Superior temporal gyrus (tissue), 1 donor: ENCODE results near the gene RASSF5.
"Not testable (repeated sequence)": the region's sequence is repeated elsewhere in the genome, so short reads cannot be mapped to it uniquely, and the experiment has no call there.

Source experiments
- DNase-seq: peaks from one replicate; pipeline ENCODE4 v3.0.0-alpha.2; 2016; ENCODE audit errors: extremely low spot score

The RASSF5 gene

GRCh38 chr1:206476591-206476990, 30.7 kb upstream of the RASSF5 start:
- DNase-seq, result no peak

DNA sequence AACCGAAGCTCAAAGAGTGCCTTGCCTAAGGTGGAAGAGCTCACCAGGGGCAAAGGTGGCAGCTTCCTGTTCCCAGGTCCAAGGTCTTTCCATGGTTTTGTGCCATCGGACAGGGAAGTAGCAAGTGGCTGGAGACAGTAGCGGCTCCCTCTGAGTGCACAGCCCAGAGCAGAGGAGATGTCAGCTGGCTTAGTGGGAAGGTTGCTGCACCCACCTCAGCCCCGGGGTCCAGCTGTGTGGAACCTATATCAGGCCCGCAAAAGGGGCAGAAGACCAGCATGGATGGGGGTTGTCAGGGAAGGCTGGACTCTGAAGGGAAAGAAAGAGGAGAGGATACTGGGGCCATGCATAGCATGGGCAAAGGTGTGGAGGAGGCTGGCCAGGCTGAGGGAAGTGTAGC, 30.2 kb upstream of the RASSF5 start:
- no peak for DNase-seq

DNA sequence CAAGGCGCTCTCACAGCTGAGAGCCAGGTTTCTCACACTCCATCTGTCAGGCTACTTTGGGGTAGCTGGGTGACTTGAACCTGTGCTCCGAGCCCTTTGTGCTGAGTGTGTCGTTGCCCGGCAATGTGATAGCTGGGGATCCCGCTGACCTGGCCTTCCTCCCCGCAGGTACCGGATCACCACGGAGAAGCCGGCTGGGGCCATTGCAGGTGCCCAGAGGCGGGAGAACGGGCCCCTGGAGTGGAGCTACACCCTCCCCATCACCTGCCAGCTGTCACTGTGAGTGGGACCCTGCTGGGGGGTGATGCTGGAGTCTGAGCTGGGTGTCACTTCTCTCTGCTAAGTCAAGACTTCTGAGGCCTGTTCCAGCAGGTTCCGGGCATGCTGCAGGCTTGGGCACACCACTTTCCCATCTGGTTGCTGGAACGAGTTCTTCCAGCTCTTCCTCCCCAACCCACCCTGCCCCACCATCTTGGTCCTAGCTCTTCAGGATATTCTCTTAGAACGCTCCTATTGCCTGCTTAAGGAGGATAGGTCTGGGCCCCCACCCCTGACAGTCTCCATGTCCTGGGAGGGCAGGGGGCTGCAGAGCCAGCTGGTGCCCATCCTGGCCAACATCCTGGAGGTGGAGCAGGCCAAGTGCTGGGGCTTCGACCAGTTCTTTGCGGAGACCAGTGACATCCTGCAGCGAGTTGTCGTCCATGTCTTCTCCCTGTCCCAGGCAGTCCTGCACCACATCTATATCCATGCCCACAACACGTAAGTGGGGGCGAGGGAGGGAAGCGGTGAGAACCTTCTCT, 29.6 kb upstream of the RASSF5 start:
- DNase-seq, result no peak

DNA sequence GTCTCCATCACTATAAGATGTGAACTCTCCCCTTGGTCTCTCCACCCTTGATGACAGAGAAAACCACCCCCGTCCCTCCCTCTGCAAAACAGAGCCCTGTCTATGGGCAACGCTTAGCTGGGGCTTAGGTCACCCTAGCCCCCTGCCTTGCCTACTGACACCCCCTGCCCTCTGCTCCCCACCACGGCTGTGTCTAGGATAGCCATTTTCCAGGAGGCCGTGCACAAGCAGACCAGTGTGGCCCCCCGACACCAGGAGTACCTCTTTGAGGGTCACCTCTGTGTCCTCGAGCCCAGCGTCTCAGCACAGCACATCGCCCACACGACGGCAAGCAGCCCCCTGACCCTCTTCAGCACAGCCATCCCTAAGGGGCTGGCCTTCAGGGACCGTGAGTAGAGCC, 28.6 kb upstream of the RASSF5 start:
- DNase-seq, result no peak

- peak; percentile 84 for DNase-seq
Measured at GRCh38 chr1:206479183-206480125, 27.9 kb upstream of the RASSF5 start.

- no peak for DNase-seq
Measured at GRCh38 chr1:206480211-206480610, 27.1 kb upstream of the RASSF5 start.

GRCh38 chr1:206482611-206483010, 24.7 kb upstream of the RASSF5 start:
- DNase-seq, result no peak

DNA sequence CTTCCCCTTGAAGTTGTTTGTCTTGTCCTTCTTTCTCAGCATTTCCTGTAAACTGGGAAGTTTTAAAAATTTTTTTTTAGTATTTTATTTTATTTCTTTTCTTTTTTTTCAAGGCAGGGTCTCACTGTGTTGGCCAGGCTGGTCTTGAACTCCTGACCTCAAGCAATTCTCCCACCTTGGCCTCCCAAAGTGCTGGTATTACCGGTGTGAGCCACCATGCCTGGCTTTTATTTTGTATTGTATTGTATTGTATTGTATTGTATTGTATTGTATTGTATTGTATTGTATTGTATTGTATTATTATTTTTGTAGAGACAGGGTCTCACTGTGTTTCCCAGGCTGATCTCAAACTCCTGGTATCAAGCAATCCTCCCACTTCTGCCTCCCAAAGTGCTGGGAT, 23.5 kb upstream of the RASSF5 start:
- DNase-seq, result not testable (repeated sequence)

DNA sequence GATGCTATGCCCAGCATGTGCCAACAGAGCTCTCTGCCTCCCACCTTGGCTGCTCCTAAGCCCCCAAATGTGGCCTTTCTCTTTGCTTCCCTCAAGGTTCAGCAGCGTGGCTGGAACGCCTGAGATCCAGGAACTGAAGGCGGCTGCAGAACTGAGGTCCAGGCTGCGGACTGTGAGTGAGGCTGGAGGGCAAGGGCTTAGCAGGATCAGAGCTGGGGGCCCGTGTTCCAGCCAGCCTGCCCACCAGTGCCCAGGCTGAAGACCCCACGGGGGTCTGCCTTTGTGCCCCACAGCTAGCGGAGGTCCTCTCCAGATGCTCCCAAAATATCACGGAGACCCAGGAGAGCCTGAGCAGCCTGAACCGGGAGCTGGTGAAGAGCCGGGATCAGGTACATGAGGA, 22.4 kb upstream of the RASSF5 start:
- no peak for DNase-seq

- DNase-seq, result no peak
Measured at GRCh38 chr1:206486995-206487788, 20.1 kb upstream of the RASSF5 start.

- no peak for DNase-seq
Measured at GRCh38 chr1:206487970-206488369, 19.4 kb upstream of the RASSF5 start.

DNA sequence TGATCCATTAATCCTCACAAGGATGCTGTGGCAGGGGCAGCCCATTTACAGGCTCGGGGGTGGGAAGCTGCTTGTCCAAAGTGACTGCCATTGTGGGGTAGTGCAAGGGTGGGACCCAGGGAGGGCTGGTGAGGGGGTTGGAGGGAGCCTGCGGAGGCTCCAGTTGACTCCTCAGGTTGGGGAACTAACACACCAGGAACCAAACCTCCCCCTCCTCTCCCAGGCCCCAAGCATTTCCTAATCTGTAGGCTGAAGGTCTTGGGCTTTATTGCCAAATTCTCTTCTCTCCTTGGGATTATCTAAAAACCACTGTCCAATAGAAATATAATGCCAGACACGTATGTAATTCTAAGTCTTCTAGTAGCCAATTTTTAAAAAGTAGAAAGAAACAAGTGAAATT, 18.9 kb upstream of the RASSF5 start:
- DNase-seq, result no peak

DNA sequence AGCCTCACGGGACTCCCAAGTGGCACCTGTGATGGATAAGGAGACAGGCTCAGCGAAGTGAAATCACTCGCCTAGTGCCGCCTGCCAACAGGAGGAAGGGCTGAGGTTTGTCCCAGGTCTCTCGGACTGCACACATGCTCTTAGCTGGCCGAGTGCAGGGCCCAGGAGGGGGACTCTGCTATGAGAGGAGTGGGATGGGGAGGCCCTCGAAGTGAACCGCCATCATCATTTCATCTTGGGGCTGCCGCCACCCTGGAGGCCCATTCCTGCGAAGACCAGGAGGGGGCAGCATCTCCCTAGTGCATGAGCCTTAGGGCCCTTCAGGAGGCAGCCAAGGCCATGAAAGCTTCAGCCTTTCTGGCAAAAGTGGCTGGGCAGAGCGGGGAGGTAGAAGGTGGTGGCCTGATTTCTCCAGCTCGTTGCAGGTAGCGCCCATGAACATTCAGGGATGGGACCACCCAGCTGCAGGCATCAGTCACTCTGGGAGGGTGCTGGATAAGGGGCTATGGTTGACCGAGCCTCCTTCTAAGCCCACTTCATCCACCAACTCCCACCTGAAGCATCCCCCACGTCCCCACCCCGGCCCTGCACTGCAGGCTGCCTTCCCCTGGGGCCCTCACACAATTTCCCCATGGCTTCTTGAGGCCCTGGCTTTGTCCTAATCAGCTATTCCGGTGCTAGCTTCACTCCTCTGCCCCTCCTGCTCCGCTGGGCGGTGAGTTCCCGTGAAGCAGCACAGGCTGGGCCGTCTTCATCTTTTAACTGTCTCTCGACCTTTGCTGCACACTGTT, 17.2 kb upstream of the RASSF5 start:
- DNase-seq, result peak; percentile 80

- no peak for DNase-seq
Measured at GRCh38 chr1:206490771-206491405, 16.4 kb upstream of the RASSF5 start.

- no peak for DNase-seq
Measured at GRCh38 chr1:206491616-206492015, 15.7 kb upstream of the RASSF5 start.

DNA sequence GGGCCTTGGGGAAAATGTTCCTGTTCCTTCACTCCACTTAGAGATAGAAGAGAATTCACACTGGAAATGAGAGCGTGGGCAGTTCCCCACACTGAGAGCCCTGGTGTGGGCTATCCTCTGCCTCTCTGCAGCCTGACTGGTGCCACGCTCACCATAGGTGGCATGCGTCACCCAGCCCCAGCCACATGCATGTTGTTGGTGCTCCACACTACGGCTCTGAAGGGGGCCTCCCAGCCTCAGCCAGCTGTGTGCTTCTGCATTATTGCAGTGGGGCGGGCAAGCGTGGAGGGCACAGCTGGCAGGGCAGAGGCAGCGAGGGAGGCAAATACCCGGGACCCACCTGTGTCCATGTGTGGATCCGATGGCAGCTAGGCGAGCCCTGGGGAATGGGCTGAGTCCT, 14.7 kb upstream of the RASSF5 start:
- no peak for DNase-seq

GRCh38 chr1:206493279-206493678, 14.1 kb upstream of the RASSF5 start:
- no peak for DNase-seq

GRCh38 chr1:206495011-206495461, 12.3 kb upstream of the RASSF5 start:
- no peak for DNase-seq

- no peak for DNase-seq
Measured at GRCh38 chr1:206495493-206496046, 11.8 kb upstream of the RASSF5 start.

DNA sequence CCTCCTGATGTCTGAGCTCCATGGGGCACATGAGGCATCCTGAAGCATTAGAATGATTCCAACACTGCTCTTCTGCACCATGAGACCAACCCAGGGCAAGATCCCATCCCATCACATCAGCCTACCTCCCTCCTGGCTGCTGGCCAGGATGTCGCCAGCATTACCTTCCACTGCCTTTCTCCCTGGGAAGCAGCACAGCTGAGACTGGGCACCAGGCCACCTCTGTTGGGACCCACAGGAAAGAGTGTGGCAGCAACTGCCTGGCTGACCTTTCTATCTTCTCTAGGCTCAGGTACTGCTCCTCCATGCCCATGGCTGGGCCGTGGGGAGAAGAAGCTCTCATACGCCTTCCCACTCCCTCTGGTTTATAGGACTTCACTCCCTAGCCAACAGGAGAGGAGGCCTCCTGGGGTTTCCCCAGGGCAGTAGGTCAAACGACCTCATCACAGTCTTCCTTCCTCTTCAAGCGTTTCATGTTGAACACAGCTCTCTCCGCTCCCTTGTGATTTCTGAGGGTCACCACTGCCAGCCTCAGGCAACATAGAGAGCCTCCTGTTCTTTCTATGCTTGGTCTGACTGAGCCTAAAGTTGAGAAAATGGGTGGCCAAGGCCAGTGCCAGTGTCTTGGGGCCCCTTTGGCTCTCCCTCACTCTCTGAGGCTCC, 11.1 kb upstream of the RASSF5 start:
- DNase-seq, result no peak
